Suprapubic skin (tissue), 4 donors: Measurements from ENCODE around the gene IFT80. TPM values are rescaled to one million over a fixed set of nuclear protein-coding genes. Genes with fewer than 3 reads are reported as not detected.

Experiments used
- DNase-seq, 2 donors: peaks; one replicate each; pipeline ENCODE4 v3.0.0-alpha.2; 2019; ENCODE audit warnings: low spot score in 2 of 2
- H3K27ac ChIP-seq: fragments of 200-600 bp; sonication (generic); one replicate; pipeline ENCODE4 v1.5.1; 2019
- H3K27me3 ChIP-seq: fragments of 200-600 bp; sonication (generic); one replicate; pipeline ENCODE4 v1.5.1; 2019
- H3K36me3 ChIP-seq: fragments of 200-600 bp; sonication (generic); one replicate; pipeline ENCODE4 v1.5.1; 2019
- H3K4me1 ChIP-seq: fragments of 200-600 bp; sonication (generic); one replicate; pipeline ENCODE4 v1.5.1; 2019
- H3K4me3 ChIP-seq: fragments of 200-600 bp; sonication (generic); one replicate; pipeline ENCODE4 v1.5.1; 2019; ENCODE audit warnings: mild to moderate bottlenecking
- H3K9me3 ChIP-seq: fragments of 200-600 bp; sonication (generic); one replicate; pipeline ENCODE4 v1.5.1; 2019
- CTCF ChIP-seq, 2 donors: fragments of 200-600 bp in 1 of 2; fragments of 450-650 bp in 1 of 2; sonication (generic) in 1 of 2; IDR thresholded peaks; one replicate each; pipeline ENCODE4 v1.5.1; 2016 to 2019; ENCODE audit warnings: antibody characterized with exemption in 2 of 2, mild to moderate bottlenecking in 1 of 2, moderate library complexity in 1 of 2
- EP300 ChIP-seq: sonication (generic); formaldehyde crosslinking; IDR thresholded peaks from one replicate; pipeline ENCODE4 v1.6.1; 2017; ENCODE audit warnings: antibody characterized with exemption
- POLR2A ChIP-seq, 2 donors: fragments of 450-650 bp; IDR thresholded peaks; one replicate each; pipeline ENCODE4 v1.6.1; 2017; ENCODE audit warnings: antibody characterized with exemption in 2 of 2, mild to moderate bottlenecking in 2 of 2, moderate library complexity in 2 of 2
- POLR2AphosphoS5 ChIP-seq, 3 donors: sonication (generic); formaldehyde crosslinking; IDR thresholded peaks; one replicate each; pipeline ENCODE4 v1.6.1; 2017; ENCODE audit warnings: antibody characterized with exemption in 3 of 3
- WGBS: methylation state at CpG from one replicate; pipeline ENCODE4 v1.1.5; 2018; 5-methylcytosine and 5-hydroxymethylcytosine counted together
- total RNA-seq, 4 donors: library from RNA; depleted of rRNA; stranded (reverse); fragments of >200 nt; gene quantifications; one replicate each; pipeline ENCODE4 v1.1.0, GENCODE V29; 2016

IFT80 gene
- total RNA-seq, 4 donors from 2014 or later, result 9.1 to 21.3 (median 17.2) TPM

- H3K4me3 ChIP-seq, result no peak overlapping the region
- TF ChIP-seq POLR2A (IDR thresholded peaks at IDR 0.05), result no peak
- no peak for TF ChIP-seq POLR2AphosphoS5 (IDR thresholded peaks at IDR 0.05)
- no peaks in the 10 kb centered on the region for H3K36me3 ChIP-seq
- no peaks in the 10 kb centered on the region for H3K9me3 ChIP-seq
- no peak for DNase-seq
- 97% methylated on average over 7 of the region's 7 CpGs for WGBS
- no peak overlapping the region for H3K27ac ChIP-seq
- no peaks in the 10 kb centered on the region for H3K4me1 ChIP-seq
- no peaks in the 10 kb centered on the region for H3K27me3 ChIP-seq
Measured at GRCh38 chr3:160440687-160441086, 41.7 kb upstream of the IFT80 start.

GRCh38 chr3:160437083-160437455 lies 38.0 kb upstream of the IFT80 start:
- Histone ChIP-seq H3K27ac (no peak overlapping the region), H3K4me1 (no peaks in the 10 kb centered on the region), H3K9me3 (no peaks in the 10 kb centered on the region), H3K36me3 (peaks cover 18% of the 10 kb centered on the region), H3K27me3 (no peaks in the 10 kb centered on the region), H3K4me3 (no peak overlapping the region)
- no peak for DNase-seq
- 88% methylated on average over 5 of the region's 5 CpGs for WGBS
- TF ChIP-seq CTCF (IDR thresholded peaks at IDR 0.05), result no peak
- TF ChIP-seq POLR2A (IDR thresholded peaks at IDR 0.05), result no peak

GRCh38 chr3:160435747-160436146 lies 36.7 kb upstream of the IFT80 start:
- no peaks in the 10 kb centered on the region for H3K4me1 ChIP-seq
- no peak for TF ChIP-seq CTCF (IDR thresholded peaks at IDR 0.05)

GRCh38 chr3:160435095-160435494 lies 36.1 kb upstream of the IFT80 start:
- H3K27me3 ChIP-seq, result no peaks in the 10 kb centered on the region
- H3K4me1 ChIP-seq, result no peaks in the 10 kb centered on the region
- H3K4me3 ChIP-seq, result no peak overlapping the region
- WGBS, result 82% methylated on average over 2 of the region's 2 CpGs
- DNase-seq, result no peak
- H3K36me3 ChIP-seq, result peaks cover 36% of the 10 kb centered on the region
- H3K27ac ChIP-seq, result no peak overlapping the region
- no peaks in the 10 kb centered on the region for H3K9me3 ChIP-seq
- no peak for TF ChIP-seq POLR2A (IDR thresholded peaks at IDR 0.05)
- no peak for TF ChIP-seq EP300
- no peak for TF ChIP-seq CTCF (IDR thresholded peaks at IDR 0.05)
- no peak for TF ChIP-seq POLR2AphosphoS5 (IDR thresholded peaks at IDR 0.05)

More at GRCh38 chr3:160435747-160436146, 36.7 kb upstream of the IFT80 start:
- Histone ChIP-seq H3K27me3 (no peaks in the 10 kb centered on the region), H3K4me3 (no peak overlapping the region), H3K36me3 (peaks cover 32% of the 10 kb centered on the region), H3K9me3 (no peaks in the 10 kb centered on the region), H3K27ac (no peak overlapping the region)
- no peak for DNase-seq
- WGBS, result 86% methylated on average over 1 of the region's 1 CpG

GRCh38 chr3:160434071-160434470 lies 35.0 kb upstream of the IFT80 start:
- Histone ChIP-seq H3K27ac (no peak overlapping the region), H3K36me3 (peaks cover 40% of the 10 kb centered on the region), H3K27me3 (no peaks in the 10 kb centered on the region), H3K4me3 (no peak overlapping the region), H3K4me1 (no peaks in the 10 kb centered on the region), H3K9me3 (no peaks in the 10 kb centered on the region)
- no peak for TF ChIP-seq POLR2AphosphoS5 (IDR thresholded peaks at IDR 0.05)
- TF ChIP-seq CTCF (IDR thresholded peaks at IDR 0.05), result no peak
- no peak for TF ChIP-seq EP300
- no peak for TF ChIP-seq POLR2A (IDR thresholded peaks at IDR 0.05)
- DNase-seq, result no peak
- WGBS, result 61% methylated on average over 2 of the region's 2 CpGs

- H3K27ac ChIP-seq, result no peak overlapping the region
- TF ChIP-seq POLR2A (IDR thresholded peaks at IDR 0.05) (no peak), EP300 (no peak)
- no peak overlapping the region for H3K4me3 ChIP-seq
- peaks cover 74% of the 10 kb centered on the region for H3K36me3 ChIP-seq
- H3K4me1 ChIP-seq, result no peaks in the 10 kb centered on the region
- H3K27me3 ChIP-seq, result no peaks in the 10 kb centered on the region
- no peaks in the 10 kb centered on the region for H3K9me3 ChIP-seq
- DNase-seq, result no peak
- WGBS, result 94% methylated on average over 11 of the region's 11 CpGs
Measured at GRCh38 chr3:160427832-160428424, 28.9 kb upstream of the IFT80 start.
